ENCODE measurements around the gene OR10T2. TPM values are rescaled to one million over a fixed set of nuclear protein-coding genes. Genes with fewer than 3 reads are reported as not detected.

Gene OR10T2
- total and polyA plus RNA-seq, 2 of the 13 experiments (the other 11 are each of a cell fraction or from before 2014, with no cell fraction given), result not detected

GRCh38 chr1:158356616-158357015, 42.6 kb downstream of the OR10T2 start:
- Histone ChIP-seq H3K4me2 (ENCODE audit: low read depth, low read length) (no peak overlapping the region), H2AFZ (ENCODE audit: low read length) (no peak overlapping the region), H4K20me1 (ENCODE audit: insufficient read depth, low read length) (no peaks in the 10 kb centered on the region), H3K9ac (ENCODE audit: insufficient read depth, low read depth, low read length) (no peak overlapping the region), H3K79me2 (ENCODE audit: insufficient read depth, low read length) (no peaks in the 10 kb centered on the region), H3K36me3 (replicated peaks in 1 of 2; ENCODE audit: control insufficient read depth in 1 of 2, insufficient read depth in 2 of 2, low read length in 2 of 2) (no peaks in the 10 kb centered on the region), H3K27me3 (ENCODE audit: control insufficient read depth in 1 of 2, insufficient read depth in 2 of 2, low read length in 2 of 2) (0 out of 5 replicates have a peak, but pooled peaks cover 0 to 1% of the 10 kb centered on the region in 2 experiments), H3K9me3 (ENCODE audit: low read length) (peaks cover 30% of the 10 kb centered on the region; the same call in 1 of the 2 replicates), H3K4me1 (ENCODE audit: insufficient read depth, low read length) (no peaks in the 10 kb centered on the region), H3K27ac (ENCODE audit: extremely low read length, insufficient read depth, low read length) (no peak overlapping the region), H3K4me3 (replicated peaks in 1 of 3; ENCODE audit: insufficient read depth in 1 of 3, low read depth in 2 of 3, low read length in 3 of 3) (no peak overlapping the region)
- ChIA-PET CTCF (ENCODE audit: low intra/inter-chr PET ratio, low total read pairs) (no interaction called here), POLR2A (no interaction called here)
- TF ChIP-seq KLF13 (CRISPR knock-in tag; IDR thresholded peaks at IDR 0.05), result no peak
- TF ChIP-seq MZF1 (CRISPR knock-in tag; IDR thresholded peaks at IDR 0.05; ENCODE audit: borderline replicate concordance), result no peak
- no peak for TF ChIP-seq ZBTB20 (CRISPR knock-in tag; IDR thresholded peaks at IDR 0.05; ENCODE audit: borderline replicate concordance, low read depth)
- no peak for TF ChIP-seq HHEX (CRISPR knock-in tag; IDR thresholded peaks at IDR 0.05)
- no peak for TF ChIP-seq KLF6 (CRISPR knock-in tag; IDR thresholded peaks at IDR 0.05)
- no peak for TF ChIP-seq AGO2 (optimal IDR thresholded peaks at IDR 0.05; ENCODE audit: low read depth, low read length)
- TF ChIP-seq TMF1 (CRISPR knock-in tag; IDR thresholded peaks at IDR 0.05; ENCODE audit: low read depth), result no peak
- no peak for TF ChIP-seq ZIK1 (CRISPR knock-in tag; IDR thresholded peaks at IDR 0.05; ENCODE audit: borderline replicate concordance, low read depth)
- no peak for TF ChIP-seq ATF5 (CRISPR knock-in tag; IDR thresholded peaks at IDR 0.05; ENCODE audit: low read depth)
- TF ChIP-seq RERE (CRISPR knock-in tag; IDR thresholded peaks at IDR 0.05; ENCODE audit: low read depth), result no peak
- TF ChIP-seq PATZ1 (CRISPR knock-in tag; IDR thresholded peaks at IDR 0.05), result no peak
- TF ChIP-seq ZNF275 (CRISPR knock-in tag; IDR thresholded peaks at IDR 0.05; ENCODE audit: borderline replicate concordance), result no peak
- no peak for TF ChIP-seq SMAD1 (CRISPR knock-in tag; IDR thresholded peaks at IDR 0.05; ENCODE audit: borderline replicate concordance, low read depth)
- BruUV-seq (replicated peaks), result no TSS peak
- in situ Hi-C loops (cut with HindIII; ENCODE audit: extremely low pct_ligation_motif_present, low pct_unique_long_range_greater_than_20kb), result no loop called here
- DNase-seq (ENCODE audit: low spot score) (no peak), FAIRE-seq (no peak), ATAC-seq (no peak)
- intact Hi-C loops (cut with micrococcal nuclease; ENCODE audit: unreplicated experiment), result no loop called here
- 0% methylated on average over 3 of the region's 3 CpGs for WGBS (ENCODE audit: low lambda C conversion rate)

Measured in HepG2 (cell line).